ENCODE measurements around the gene TEX38.

GRCh38 chr1:46690931-46691421, 19.3 kb downstream of the TEX38 start:
- no peak for TF ChIP-seq CTCF (IDR thresholded peaks at IDR 0.05; ENCODE audit: low read depth, low read length, poor library complexity, severe bottlenecking)
- TF ChIP-seq EZH2phosphoT487 (IDR thresholded peaks at IDR 0.05; ENCODE audit: borderline replicate concordance, low read length): no peak
